ENCODE measurements around the gene UCMA.

UCMA gene

DNA sequence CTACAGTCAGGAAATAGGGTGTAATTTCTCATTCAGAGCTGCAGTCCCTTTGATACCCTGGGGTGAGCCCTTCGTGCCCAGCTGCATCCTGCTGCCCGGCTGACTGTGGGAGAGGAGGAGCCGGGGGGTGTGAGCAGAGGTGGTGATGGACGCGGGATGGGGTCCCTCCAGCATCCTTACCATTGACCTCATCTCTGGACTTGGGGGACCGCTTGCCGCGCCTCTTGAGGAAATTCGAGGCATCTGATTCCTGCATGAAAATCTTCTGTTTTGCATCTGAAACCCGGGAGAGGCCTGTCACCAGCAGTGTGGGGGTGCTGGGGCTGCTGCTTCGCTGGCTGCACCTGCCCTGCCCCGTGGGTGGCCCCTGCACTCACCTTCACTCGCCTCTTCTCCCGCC, 816 bp downstream of the UCMA start:
- Histone ChIP-seq H3K4me2 (ENCODE audit: low read length) (no peak overlapping the region), H3K4me1 (ENCODE audit: low read length) (no peaks in the 10 kb centered on the region; the same call in 1 of the 2 replicates), H3K36me3 (replicated peaks; ENCODE audit: low read depth, low read length) (no peaks in the 10 kb centered on the region), H2AFZ (ENCODE audit: low read depth, low read length) (no peak overlapping the region), H3K79me2 (ENCODE audit: low read length) (no peaks in the 10 kb centered on the region), H3K4me3 (ENCODE audit: low read length) (no peak overlapping the region), H4K20me1 (ENCODE audit: insufficient read depth, low read length) (no peaks in the 10 kb centered on the region), H3K9ac (ENCODE audit: low read length) (no peak overlapping the region), H3K27me3 (ENCODE audit: low read depth, low read length) (no peaks in the 10 kb centered on the region), H3K27ac (ENCODE audit: low read length) (no peak overlapping the region), H3K9me3 (ENCODE audit: insufficient read depth, low read length) (no peaks in the 10 kb centered on the region)
- TF ChIP-seq EZH2phosphoT487 (IDR thresholded peaks at IDR 0.05; ENCODE audit: low read depth), result no peak
- TF ChIP-seq, protein P1, sequence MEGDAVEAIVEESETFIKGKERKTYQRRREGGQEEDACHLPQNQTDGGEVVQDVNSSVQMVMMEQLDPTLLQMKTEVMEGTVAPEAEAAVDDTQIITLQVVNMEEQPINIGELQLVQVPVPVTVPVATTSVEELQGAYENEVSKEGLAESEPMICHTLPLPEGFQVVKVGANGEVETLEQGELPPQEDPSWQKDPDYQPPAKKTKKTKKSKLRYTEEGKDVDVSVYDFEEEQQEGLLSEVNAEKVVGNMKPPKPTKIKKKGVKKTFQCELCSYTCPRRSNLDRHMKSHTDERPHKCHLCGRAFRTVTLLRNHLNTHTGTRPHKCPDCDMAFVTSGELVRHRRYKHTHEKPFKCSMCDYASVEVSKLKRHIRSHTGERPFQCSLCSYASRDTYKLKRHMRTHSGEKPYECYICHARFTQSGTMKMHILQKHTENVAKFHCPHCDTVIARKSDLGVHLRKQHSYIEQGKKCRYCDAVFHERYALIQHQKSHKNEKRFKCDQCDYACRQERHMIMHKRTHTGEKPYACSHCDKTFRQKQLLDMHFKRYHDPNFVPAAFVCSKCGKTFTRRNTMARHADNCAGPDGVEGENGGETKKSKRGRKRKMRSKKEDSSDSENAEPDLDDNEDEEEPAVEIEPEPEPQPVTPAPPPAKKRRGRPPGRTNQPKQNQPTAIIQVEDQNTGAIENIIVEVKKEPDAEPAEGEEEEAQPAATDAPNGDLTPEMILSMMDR (IDR thresholded peaks at IDR 0.05; ENCODE audit: low read depth, low read length), result no peak

DNA sequence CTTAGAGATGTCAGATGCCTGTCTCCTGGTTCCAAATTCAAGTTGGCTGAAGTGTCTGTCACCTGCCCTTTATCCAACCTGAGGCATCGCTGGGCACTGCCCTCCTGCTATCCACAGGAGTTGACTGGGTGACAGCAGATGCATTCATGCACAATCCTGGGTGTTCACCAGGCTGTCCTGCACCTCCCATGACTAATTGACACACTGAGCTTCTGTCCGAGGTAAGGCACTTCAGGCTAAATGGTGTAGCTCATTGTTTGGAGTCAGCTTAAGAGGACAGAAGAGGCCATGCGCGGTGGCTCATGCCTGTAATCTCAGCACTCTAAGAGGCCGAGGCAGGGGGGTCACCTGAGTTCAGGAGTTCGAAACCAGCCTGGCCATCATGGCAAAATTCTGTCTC, 2.4 kb downstream of the UCMA start:
- Histone ChIP-seq H3K36me3 (replicated peaks; ENCODE audit: low read depth, low read length) (no peaks in the 10 kb centered on the region), H3K9ac (ENCODE audit: low read length) (no peak overlapping the region), H3K9me3 (ENCODE audit: insufficient read depth, low read length) (no peaks in the 10 kb centered on the region), H3K4me3 (ENCODE audit: low read length) (no peak overlapping the region), H2AFZ (ENCODE audit: low read depth, low read length) (no peak overlapping the region), H3K27me3 (ENCODE audit: low read depth, low read length) (no peaks in the 10 kb centered on the region), H3K79me2 (ENCODE audit: low read length) (no peaks in the 10 kb centered on the region), H3K4me2 (ENCODE audit: low read length) (no peak overlapping the region), H3K27ac (ENCODE audit: low read length) (no peak overlapping the region), H3K4me1 (ENCODE audit: low read length) (no peaks in the 10 kb centered on the region; the same call in 1 of the 2 replicates), H4K20me1 (ENCODE audit: insufficient read depth, low read length) (no peaks in the 10 kb centered on the region)
- TF ChIP-seq, protein P1 (IDR thresholded peaks at IDR 0.05; ENCODE audit: low read depth, low read length), result no peak
- no peak for TF ChIP-seq EZH2phosphoT487 (IDR thresholded peaks at IDR 0.05; ENCODE audit: low read depth)

DNA sequence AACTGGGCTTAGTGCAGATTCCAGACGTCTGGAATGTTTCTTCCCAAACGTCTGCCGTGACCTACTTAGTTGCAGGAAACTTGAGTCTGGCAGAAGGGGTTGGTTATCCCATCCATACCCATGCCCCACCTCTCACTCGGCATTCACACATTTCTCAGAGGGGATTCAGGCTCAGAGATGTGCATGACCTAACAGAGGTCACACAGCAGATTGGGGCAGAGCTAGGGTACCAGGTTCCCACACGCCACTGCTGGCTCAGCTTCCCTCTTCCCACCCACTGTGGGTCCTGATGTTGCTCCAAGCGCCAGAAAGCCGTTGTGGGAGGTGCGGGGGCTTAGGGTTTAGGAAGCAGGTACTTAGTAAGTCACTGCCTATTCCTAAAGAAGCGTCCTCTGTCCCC, 3.0 kb downstream of the UCMA start:
- Histone ChIP-seq H3K4me1 (ENCODE audit: low read length) (no peaks in the 10 kb centered on the region; the same call in 1 of the 2 replicates), H4K20me1 (ENCODE audit: insufficient read depth, low read length) (no peaks in the 10 kb centered on the region), H3K9ac (ENCODE audit: low read length) (no peak overlapping the region), H3K79me2 (ENCODE audit: low read length) (no peaks in the 10 kb centered on the region), H3K9me3 (ENCODE audit: insufficient read depth, low read length) (no peaks in the 10 kb centered on the region), H3K27ac (ENCODE audit: low read length) (no peak overlapping the region), H3K27me3 (ENCODE audit: low read depth, low read length) (no peaks in the 10 kb centered on the region), H3K4me3 (ENCODE audit: low read length) (no peak overlapping the region), H3K4me2 (ENCODE audit: low read length) (no peak overlapping the region), H2AFZ (ENCODE audit: low read depth, low read length) (no peak overlapping the region), H3K36me3 (replicated peaks; ENCODE audit: low read depth, low read length) (no peaks in the 10 kb centered on the region)
- no peak for TF ChIP-seq EZH2phosphoT487 (IDR thresholded peaks at IDR 0.05; ENCODE audit: low read depth)
- TF ChIP-seq, protein P1 (IDR thresholded peaks at IDR 0.05; ENCODE audit: low read depth, low read length), result no peak

DNA sequence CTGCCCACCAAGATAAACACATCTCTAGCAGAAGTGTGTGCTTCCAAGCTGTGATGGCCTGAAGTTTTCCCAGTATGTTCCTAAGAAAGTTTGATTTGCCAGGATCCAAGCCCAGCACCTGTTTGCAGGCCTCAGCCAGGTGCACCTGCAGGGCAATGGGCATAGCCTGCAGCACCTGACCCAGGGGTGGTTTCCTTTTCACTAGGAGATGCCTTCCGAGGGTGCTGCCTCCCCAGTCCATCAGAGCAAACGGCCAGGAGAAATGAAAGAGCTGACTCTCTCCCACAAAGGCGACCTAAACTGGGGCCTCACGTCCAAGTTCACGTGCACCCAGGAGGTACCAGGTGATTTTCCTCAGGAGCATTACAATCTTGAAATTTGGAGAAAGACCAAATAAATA, 7.1 kb downstream of the UCMA start:
- Histone ChIP-seq H3K27ac (ENCODE audit: low read length) (no peak overlapping the region), H3K9ac (ENCODE audit: low read length) (no peak overlapping the region), H2AFZ (ENCODE audit: low read depth, low read length) (no peak overlapping the region), H3K9me3 (ENCODE audit: insufficient read depth, low read length) (no peaks in the 10 kb centered on the region), H4K20me1 (ENCODE audit: insufficient read depth, low read length) (no peaks in the 10 kb centered on the region), H3K79me2 (ENCODE audit: low read length) (no peaks in the 10 kb centered on the region), H3K4me1 (ENCODE audit: low read length) (no peaks in the 10 kb centered on the region; the same call in 1 of the 2 replicates), H3K27me3 (ENCODE audit: low read depth, low read length) (no peaks in the 10 kb centered on the region), H3K4me2 (ENCODE audit: low read length) (no peak overlapping the region), H3K36me3 (replicated peaks; ENCODE audit: low read depth, low read length) (no peaks in the 10 kb centered on the region), H3K4me3 (ENCODE audit: low read length) (no peak overlapping the region)
- TF ChIP-seq, protein P1 (IDR thresholded peaks at IDR 0.05; ENCODE audit: low read depth, low read length), result no peak
- no peak for TF ChIP-seq EZH2phosphoT487 (IDR thresholded peaks at IDR 0.05; ENCODE audit: low read depth)
